GM18520 (cell line): ENCODE data around the gene HHIPL1.
"Not testable (repeated sequence)": the region's sequence is repeated elsewhere in the genome, so short reads cannot be mapped to it uniquely, and the experiment has no call there.

Experiments used
- ATAC-seq: cut with Tn5 transposase; IDR thresholded peaks from one replicate; pipeline ENCODE4 v1.9.1; 2021; ENCODE audit not compliant: unreplicated experiment

Gene HHIPL1

DNA sequence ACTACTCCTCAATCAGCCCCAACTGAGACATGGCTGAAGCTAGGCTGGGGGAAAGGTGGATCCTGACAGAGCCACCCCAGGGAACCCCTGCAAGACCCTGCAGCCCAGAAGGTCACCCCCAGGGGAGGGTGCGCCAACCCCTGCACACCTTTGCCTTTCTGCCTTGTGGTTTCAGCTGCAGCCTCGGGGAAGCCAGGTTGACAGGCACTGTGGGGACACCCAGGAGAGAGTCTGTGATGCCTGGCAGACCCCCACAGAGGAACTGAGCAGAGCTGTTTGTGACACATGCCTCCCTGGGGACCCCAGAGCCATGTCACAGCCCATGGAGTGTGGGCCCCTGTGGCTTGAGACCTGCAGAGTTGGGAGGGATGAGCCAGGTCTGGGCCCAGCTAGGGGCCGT, 11.8 kb upstream of the HHIPL1 start:
- no peak for ATAC-seq

DNA sequence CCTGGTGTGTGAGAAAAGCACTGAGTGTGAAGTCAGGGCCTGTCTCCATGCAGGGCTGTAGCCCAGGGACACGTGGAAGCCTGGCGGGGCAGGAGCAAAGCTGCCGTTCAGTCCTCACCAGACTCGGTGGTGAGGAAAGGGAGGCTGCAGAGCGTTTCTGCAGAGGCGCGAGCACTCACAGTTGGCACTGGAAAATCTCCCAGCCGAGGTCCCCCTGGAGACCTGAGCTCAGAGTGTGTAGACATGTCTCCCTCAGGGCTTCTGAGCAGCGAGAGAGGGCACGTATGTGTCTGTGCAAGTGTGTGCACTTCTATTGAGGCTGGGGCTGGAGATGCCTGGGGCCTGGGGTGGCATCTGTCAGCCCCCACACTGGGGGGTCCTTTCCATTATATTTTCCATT, 11.0 kb upstream of the HHIPL1 start:
- ATAC-seq, result no peak

DNA sequence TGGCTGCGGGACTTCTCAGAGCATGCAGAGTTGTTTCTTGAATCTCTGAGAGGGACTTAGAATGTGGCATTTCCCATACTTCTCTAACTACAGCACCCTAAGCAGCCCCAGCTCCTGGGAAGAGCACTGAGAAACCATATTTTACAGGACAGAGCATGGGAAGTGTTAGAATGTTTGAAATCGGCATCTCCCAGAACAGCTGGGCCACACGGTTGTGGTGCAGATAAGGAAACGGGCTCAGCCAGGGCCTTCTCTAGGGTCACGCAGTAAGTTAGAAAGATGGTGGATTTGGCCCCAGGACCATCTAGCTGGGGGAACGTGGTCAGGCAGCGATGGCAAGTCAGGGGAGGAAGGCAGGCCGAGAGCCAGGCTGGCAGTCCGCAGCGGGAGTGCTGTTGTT, 10.5 kb upstream of the HHIPL1 start:
- no peak for ATAC-seq

DNA sequence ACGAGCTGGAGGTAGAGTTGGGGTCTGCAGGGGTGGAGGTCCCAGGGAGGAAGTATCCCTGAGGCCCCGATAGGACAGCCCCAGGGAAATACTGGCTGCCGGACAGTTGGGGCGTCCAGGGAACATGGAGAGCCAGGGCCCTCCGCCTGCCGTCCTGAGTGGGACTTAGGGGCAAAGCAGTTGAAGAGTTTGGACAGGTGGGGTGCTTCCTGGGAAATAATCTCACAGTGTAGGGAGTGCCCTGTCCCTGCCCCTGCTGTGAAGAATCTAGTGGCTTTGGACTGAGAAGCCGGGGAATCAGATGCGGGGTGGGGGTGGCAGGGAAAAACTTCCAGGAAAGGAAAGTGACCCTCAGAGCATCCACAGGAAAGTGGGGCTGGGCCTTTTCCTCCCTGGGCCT, 9.8 kb upstream of the HHIPL1 start:
- ATAC-seq, result no peak

DNA sequence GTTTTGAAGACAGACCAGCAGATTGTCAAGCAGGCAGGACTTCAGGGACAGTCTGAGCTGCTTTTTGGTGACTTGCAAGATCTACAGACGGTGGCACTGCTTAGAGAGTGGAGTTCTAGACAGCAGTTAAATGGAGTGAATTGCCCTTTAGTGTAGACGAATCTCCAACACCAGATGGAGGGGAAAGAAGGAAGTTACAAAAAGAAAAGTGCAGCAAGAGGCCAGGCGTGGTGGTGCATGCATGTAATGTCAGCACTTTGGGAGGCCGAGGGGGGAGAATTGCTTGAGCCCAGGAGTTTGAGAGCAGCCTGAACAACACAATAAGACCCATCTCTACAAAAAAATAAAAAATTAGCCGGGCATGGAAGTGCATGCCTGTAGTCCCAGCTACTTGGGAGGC, 8.4 kb upstream of the HHIPL1 start:
- no peak for ATAC-seq

DNA sequence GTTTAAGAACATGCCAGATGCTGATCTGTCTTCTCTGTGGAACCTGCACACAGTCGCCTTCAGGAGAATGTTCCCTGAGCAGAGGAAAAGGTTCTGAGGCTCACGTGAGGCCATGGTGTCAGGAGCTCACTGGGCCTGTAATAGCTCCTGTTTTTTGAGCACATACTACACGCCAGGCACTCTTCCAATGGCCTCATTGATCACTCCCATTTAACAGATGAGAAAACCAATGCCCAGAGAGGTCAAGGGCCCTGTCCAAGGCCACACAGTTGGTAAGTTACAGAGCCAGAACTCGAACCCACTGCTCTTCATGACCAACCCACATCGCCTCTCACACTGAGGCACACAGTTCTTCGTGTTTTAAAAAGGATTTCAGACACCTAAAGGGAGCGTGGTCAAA, 7.3 kb upstream of the HHIPL1 start:
- ATAC-seq, result no peak

DNA sequence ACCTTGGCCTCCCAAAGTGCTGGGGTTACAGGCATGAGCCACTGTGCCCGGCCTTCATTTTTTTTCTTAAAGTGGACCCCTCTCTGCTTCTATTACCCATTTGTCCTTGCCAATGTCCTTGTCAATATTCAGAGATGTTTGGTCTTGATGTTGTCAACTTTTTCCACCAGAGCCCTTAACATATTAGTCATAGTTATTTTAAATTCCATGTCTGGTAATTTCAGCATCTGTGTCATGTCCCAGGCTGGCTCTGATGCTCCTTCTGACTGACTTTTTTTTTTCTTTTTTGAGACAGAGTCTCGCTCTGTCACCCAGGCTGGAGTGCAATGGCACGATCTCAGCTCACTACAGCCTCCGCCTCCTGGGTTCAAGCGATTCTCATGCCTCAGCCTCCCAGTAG, 2.2 kb upstream of the HHIPL1 start:
- ATAC-seq, result not testable (repeated sequence)

DNA sequence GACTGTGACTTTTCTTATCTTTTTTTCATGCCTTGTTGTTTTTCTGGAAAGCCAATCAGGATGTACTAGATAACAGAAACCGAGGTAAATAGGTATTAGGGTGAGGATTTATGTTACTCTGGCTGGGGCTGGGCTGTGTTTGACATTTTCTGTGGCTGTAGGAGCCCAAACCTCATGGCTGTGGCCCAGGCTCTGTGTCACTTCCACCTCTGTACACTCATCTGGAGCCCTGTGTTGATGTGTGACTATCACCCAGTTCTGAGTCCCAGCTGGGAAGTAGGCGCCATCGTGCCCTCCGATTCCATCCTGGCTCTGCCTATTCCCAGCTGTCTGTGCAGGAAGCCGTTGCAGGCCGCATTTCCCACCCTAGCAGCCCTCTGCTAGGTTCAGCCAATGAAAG, 1.6 kb upstream of the HHIPL1 start:
- no peak for ATAC-seq

DNA sequence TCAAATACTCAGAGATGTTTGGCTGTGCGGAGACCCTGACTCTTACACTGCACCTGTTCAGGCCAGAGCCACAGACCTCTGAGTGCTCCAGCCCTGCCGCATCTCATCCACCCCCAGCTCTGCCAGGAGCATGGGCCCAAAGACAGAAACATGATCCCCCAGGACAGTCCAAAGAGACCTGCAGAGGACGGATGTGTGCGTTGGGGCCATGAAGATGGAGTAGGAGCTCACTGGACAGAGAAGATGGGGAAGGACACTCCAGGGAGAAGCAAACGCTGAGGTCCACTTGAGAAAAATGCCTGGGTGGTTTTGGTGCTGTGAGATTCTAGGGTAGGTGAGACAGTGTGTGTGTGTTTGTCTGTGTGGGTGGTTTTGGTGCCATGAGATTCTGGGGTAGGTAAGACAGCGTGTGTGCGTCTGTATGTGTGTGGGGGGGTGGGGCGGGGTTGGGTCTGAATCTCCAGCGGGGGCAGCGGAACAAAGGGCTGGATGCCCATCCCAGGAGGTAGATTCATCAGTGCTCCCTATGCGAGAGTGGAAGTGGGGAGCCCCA, 818 bp upstream of the HHIPL1 start:
- no peak for ATAC-seq

DNA sequence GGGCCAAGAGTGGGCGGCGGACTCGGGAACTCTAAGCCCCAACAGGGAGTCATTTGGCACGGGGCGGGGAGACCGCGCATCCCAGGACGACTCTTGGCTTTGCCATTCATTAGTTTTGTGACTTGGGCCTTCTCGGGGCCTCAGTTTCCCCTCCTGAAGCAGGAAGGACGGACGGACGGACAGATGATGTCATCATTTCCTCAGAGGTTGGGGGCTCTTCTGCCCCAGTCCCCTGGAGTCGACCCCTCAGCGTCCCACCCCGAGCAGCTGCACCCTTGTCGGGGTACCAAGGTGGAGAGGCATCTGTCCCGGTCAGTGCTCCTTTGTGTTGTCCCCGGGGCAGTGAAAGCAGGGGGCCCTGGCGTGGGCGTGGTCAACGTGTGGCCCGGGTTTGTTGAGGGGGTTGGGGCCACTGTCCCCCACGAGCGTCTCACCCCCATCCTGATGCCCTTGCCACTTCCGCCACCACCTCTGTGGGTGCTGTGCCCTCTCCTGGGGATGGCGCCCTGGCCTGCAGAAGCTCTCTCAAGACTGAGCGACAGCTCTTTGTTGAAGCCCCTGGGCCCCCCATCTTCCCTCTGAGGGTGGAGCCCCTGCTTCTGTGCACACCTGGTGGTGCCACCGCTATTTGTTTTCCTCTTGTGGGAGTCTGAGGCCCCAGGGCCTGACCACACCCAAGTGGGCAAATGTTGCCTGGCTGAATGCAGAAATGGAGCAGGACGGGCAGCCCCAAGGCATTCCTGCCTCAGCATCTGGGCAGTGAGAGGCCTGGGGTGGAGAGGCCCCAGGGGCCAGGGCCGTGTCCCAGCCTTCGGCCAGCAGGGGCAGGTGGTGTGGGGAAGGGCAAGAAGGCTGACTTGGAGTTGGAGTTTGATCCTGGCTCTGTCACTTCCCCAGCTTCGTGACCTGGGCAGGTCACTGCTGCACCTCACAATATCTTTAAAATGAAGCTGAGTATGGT, 896 bp downstream of the HHIPL1 start:
- no peak for ATAC-seq

DNA sequence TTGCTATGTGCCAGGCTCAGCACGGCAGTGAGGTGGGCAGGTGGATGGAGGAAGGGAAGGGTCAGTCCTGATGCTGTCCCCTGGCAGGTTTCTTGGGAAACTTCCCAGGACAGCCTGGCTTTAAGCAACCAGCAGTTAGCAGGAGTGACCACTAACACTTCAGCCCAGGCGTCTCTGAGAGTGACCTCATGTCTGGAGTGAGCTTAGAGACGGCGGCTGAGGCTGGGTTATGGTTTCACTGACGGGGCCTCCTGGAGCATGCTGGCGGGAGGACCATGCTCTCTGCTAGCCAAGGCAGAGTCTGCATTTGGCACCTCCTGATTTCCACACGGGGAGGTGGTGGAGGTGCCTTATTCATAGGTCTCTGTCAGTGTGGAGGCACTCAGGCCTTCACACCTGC, 2.5 kb downstream of the HHIPL1 start:
- ATAC-seq, result no peak

DNA sequence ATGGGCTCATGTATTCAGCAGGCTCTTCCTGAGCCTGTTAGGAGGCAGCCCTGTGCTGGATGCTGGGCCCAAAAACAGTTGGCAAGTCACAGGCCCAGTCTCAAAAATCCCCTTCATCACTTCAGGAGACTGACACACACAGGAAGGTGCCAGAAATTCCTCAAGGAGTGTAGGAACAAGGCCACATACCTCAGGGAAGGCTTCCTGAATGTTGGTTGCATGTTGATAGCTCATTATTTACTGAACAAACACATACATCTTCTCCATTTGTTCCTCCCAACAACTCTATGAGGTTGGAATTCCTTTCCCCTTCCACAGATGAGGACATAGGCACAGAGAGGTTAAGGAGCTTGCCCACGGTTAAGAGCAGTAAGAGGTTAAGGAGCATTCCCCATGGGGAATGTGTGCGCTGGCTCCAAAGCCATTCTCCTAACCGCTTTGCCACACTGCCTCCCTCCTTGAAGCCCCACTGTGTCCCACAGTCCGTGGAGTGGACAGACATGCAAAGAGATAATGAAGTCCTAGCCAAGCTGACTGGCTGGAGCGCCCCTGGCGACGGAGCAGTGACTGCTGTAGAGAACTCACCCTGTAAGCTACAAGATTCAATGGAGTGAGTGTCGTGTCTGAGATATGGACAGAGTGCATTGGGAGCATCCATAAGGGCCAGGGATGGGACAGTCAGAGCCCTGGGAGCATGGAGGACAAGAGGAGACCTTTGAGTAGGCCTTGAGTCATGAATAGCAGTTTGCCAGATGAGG, 3.3 kb downstream of the HHIPL1 start:
- ATAC-seq, result no peak

DNA sequence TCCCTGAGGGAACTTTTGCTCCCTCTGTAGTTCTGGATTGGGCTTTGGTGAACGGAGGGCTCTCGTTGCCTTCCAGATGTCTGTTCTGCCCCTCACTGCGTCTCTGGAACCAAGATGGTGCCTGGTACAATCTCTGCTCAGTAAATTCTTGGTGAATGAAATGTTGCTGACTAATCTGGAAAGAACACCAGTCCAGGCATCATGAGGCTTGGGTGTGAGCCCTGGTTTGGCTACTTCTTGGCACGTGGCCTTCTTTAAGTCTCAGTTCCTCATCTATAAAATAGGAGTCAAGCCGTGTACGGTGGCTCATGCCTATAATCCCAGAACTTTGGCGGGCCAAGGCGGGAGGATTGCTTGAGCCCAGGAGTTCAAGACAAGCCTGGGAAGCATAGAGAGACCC, 4.3 kb downstream of the HHIPL1 start:
- ATAC-seq, result no peak

DNA sequence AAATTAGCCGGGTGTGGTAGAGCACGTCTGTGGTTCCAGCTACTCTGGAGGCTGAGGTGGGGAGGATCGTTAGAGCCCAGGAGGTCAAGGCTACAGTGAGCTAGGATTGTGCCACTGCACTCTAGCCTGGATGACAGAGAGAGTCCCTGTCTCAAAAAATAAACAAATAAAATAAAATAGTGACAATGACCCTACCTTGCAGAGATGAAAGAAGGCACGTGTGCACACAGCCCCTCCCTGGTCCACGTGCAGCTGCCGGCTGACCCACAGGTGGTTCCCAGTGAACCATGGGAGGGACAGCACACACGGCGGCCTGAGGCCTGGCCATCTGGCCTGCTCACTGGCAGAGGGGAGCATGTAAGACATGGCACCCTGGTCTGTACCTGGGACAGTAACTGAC, 4.7 kb downstream of the HHIPL1 start:
- no peak for ATAC-seq

DNA sequence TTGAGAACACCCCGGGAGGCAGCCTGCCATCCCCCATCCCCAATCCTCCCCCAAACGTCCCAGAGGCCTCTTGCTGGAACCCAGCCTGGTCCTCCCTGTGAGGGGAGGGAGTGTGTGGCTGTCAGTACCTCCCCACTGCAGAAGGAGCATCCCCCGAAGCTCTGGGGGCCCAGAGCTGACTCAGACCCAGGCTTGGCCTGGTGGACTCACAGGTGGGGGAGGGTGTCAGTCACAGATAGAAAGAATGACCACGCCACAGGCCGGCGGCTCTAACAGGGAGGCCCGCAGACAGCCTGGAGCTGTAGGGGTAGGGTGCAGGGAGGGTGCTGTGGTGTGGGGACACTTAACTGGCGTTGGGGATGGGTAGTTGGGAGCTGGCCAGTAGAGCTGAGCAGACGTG, 5.3 kb downstream of the HHIPL1 start:
- ATAC-seq, result no peak

DNA sequence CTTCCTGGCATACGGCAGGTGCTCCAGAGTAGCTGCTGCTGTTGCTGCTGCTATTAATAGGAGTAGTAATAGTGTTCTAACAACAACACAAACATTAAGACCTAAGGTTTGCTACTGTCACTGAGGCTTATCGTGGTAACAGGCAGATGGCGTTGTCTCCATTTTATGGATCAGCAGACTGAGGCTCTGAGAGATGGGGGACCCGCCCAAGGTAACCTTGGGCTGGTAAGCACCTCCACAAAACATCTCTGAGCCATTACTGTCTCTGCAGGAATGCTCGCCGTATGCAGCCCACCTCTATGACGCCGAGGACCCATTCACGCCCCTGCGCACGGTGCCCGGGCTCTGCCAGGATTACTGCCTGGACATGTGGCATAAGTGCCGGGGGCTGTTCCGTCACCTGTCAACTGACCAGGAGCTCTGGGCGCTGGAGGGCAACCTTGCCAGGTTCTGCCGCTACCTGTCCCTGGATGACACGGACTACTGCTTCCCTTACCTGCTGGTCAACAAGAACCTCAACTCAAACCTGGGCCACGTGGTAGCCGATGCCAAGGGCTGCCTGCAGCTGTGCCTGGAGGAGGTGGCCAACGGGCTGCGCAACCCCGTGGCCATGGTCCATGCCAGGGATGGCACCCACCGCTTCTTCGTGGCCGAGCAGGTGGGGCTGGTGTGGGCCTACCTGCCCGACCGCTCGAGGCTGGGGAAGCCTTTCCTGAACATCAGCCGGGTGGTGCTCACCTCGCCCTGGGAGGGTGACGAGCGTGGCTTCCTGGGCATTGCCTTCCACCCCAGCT, 7.2 kb downstream of the HHIPL1 start:
- ATAC-seq, result no peak

DNA sequence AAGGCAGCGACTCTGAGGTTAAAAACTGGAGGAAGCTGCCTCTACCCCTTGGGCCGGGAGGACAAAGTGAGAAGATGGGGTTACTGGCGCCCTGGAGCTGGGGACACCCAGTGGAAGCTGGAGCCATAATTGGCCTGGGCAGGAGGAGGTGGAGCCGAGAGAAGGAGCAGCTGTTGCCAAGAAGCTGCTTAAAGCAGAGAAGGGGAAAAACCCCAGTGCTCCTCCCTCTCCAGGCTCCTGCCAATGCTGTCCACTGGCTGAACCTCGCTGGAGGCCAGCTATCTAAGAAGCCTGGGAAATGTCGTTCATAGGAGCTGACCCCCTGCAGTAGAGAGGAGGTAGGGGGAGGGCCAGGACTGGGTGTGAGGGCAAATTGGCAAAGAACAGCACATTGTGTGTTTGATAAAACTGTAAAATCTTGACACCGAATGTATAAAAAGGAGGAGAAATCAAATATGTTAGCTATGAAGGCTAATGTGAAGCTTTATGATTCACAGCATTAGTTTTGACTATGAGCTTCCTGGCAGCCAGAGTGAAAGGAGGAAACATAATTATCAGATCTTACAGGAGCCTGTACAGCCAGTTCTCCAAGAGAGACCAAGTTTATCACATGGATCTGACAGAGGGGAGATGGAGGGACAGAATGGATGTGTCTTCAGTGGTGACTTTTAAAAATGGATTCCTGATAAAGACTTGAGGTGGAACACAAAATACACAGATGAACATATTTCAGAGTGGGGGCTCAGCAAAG, 9.5 kb downstream of the HHIPL1 start:
- ATAC-seq, result no peak

DNA sequence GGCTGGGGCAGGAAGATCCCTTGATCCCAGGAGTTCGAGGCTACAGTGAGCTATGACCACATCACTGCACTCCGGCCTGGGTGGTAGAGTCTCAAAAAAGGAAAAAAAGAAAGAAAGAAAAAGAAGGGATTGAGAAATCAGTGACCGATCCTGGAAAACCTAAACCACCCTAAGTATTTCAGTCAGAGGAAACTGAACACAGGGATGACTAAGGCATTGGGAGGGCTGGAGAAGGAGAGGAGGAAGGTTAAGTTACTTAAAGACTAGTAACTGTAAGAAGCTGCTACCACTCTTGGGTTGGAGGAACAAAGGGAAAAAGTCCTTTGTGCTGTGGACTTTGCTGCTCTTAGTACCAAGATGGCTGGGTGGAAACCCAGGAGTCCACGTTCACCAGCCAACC, 10.6 kb downstream of the HHIPL1 start:
- ATAC-seq, result no peak

DNA sequence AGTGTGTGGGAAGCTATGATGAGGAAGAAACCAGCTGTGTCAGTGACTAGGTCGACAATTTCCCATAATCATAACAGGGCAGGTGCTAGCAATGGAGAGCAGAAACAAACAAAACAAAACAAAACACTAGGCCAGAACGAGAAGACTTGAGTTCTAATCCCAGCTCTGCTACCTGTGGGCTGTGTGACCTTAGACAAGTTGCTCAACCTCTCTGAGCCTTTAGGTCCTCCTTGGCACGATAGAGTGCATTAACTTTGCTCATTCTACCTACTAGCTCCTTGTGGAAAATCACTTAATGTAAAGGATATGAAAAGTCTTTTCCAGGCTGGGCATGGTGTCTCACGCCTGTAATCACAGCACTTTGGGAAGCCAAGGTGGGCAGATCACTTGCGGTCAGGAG, 11.2 kb downstream of the HHIPL1 start:
- ATAC-seq, result no peak

DNA sequence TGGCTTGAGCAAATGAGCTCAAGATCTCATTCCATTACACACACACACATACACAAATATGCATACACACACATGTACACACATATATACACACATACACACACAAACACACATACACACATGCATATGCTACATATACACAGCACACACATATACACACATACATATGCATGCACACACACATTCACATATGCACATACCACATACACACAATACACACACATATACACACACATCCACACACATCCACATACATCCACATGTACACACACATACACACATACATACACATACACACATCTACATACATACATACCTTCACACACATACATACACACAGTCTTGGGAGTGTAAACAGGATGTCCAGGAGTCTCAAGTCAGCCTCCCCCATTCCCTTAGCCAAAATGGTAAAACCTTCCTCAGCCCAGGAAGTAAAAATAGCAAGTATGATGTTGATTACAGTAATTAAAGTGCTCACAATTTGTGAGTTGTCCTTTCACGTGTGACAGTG, 12.8 kb downstream of the HHIPL1 start:
- ATAC-seq, result no peak
